Measurements from ENCODE around the gene KCNAB1.

KCNAB1 gene

DNA sequence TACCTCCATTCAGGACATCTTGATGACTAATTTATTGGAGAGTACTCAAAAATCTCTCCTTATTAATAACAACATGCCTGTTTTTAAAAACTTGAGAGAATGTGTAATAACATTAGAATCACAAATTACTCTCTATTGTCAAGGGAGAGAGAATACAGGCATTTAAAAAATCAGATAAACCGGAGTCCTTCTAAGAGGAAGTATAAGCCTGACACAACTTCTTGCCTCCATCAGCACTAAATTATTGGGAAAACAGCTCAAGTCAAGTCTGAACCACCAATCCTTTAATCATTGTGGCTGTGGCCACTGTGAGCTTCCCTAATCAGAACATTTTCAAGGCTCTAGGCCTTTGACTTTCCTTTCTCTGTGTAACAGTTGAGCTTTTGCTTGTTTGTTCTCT is 396.6 kb downstream of the KCNAB1 start:
- ChIA-PET CTCF (interaction anchor here (1.1 to 12.8 kb wide), 6 partner anchors 8 to 365 kb away, joined by 3 to 125 read pairs (median 4); no protein-coding TSS in a partner anchor), POLR2A (no interaction called here)
- TF ChIP-seq, protein P1, sequence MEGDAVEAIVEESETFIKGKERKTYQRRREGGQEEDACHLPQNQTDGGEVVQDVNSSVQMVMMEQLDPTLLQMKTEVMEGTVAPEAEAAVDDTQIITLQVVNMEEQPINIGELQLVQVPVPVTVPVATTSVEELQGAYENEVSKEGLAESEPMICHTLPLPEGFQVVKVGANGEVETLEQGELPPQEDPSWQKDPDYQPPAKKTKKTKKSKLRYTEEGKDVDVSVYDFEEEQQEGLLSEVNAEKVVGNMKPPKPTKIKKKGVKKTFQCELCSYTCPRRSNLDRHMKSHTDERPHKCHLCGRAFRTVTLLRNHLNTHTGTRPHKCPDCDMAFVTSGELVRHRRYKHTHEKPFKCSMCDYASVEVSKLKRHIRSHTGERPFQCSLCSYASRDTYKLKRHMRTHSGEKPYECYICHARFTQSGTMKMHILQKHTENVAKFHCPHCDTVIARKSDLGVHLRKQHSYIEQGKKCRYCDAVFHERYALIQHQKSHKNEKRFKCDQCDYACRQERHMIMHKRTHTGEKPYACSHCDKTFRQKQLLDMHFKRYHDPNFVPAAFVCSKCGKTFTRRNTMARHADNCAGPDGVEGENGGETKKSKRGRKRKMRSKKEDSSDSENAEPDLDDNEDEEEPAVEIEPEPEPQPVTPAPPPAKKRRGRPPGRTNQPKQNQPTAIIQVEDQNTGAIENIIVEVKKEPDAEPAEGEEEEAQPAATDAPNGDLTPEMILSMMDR (IDR thresholded peaks at IDR 0.05; ENCODE audit: control extremely low read depth, extremely low read depth, low read depth, missing control alignments): no peak
- no peak for DNase-seq (ENCODE audit: extremely low spot score)

DNA sequence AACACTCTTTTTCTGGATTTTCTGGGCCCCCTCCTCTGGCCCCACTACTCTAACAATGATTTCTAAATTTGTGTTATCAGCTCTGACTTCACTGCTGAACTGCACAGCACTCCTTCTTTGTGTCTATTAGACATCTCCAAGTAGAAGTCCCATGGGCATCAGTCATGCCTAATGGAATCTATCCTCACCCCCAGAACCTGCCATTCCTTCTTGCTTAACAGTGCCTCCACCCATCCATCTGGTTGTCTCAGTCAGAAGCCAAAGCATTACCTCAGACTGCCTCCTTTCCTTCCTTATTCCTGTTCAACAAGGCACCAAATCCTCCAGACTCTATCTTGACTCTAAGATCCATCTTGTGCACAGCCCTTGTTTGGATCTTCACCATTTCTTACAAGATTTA is 398.3 kb downstream of the KCNAB1 start:
- ChIA-PET POLR2A (no interaction called here), CTCF (interaction anchor here (0.8 to 10.1 kb wide), 5 partner anchors 10 to 619 kb away, joined by 3 to 82 read pairs (median 5); no protein-coding TSS in a partner anchor)
- no peak for DNase-seq (ENCODE audit: extremely low spot score)

DNA sequence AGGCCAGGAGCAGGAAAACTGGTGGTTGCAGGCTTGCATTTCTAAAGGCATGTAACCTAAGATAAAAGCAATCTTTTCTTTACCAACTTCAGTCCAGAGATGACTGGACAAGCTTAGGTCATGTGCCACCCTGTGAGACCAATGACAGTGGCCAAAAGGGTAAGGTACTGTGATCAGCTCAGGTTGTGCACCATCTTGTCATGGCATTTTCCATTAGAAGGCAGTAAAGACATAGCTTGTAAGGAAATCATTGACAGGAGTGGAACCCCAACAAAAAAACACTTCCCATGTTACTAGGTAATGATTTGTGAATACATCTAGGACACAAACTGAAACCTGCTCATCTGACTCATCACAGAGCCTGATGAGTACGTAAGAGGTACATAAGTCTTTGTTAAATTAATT is 399.4 kb downstream of the KCNAB1 start:
- ChIA-PET POLR2A (no interaction called here), CTCF (interaction anchor here (0.7 to 10.1 kb wide), 10 partner anchors 11 to 618 kb away, joined by 3 to 82 read pairs (median 4); no protein-coding TSS in a partner anchor)
- no peak for DNase-seq (ENCODE audit: extremely low spot score)
- TF ChIP-seq, protein P1 (IDR thresholded peaks at IDR 0.05; ENCODE audit: control extremely low read depth, extremely low read depth, low read depth, missing control alignments): no peak

More for the DNA sequence above, 398.3 kb downstream of the KCNAB1 start:
- TF ChIP-seq, protein P1 (IDR thresholded peaks at IDR 0.05; ENCODE audit: control extremely low read depth, extremely low read depth, low read depth, missing control alignments): no peak

DNA sequence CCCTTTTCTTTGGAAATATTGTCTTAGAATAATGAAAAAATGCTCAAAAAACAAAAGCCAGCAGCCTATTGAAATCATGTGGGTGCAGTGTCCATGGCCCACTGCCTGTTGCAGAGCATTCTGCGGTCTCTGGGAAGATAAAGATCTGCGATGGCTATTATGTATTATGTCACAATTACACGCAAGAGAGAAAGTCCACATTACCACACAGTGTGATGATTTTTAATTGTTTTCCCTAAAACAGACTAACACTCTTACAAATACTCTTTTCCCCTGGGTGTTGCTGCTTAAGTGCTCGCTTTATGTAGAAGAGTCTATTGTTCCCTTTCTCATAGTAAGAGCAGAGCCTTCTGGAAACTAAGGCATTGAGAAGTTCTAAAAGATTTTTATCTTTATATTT is 402.3 kb downstream of the KCNAB1 start:
- ChIA-PET CTCF (interaction anchor here (10.1 kb wide), 1 partner anchor 14 kb away, joined by 82 read pairs; no protein-coding TSS in a partner anchor), POLR2A (no interaction called here)
- no peak for DNase-seq (ENCODE audit: extremely low spot score)
- TF ChIP-seq, protein P1 (IDR thresholded peaks at IDR 0.05; ENCODE audit: control extremely low read depth, extremely low read depth, low read depth, missing control alignments): no peak

GRCh38 chr3:156525808-156526207 is 405.4 kb downstream of the KCNAB1 start:
- CTCF ChIA-PET: interaction anchor here (0.8 to 10.1 kb wide), 8 partner anchors 9 to 601 kb away, joined by 3 to 82 read pairs (median 4); partner anchors contain the start of gene SSR3
- TF ChIP-seq, protein P1 (IDR thresholded peaks at IDR 0.05; ENCODE audit: control extremely low read depth, extremely low read depth, low read depth, missing control alignments): no peak
- POLR2A ChIA-PET: no interaction called here
- no peak for DNase-seq (ENCODE audit: extremely low spot score)

DNA sequence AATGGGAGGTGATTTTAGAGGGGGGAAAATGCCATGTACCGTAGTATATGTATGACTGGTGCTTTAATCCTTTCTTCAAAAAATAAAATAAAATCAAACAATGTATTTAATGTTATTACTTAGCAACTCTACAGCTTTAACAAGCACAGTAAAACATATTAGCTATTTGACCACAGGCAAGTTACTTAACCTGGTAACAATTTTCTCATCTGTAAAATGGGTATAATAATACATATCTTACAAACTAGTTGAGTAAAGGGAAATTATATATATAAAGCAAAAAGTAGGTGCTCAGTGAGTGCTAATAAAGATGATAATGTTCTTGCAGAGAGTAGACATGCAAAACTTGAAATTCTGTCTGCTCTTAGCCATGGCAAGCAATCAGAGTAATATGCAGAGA is 406.7 kb downstream of the KCNAB1 start:
- TF ChIP-seq, protein P1 (IDR thresholded peaks at IDR 0.05; ENCODE audit: control extremely low read depth, extremely low read depth, low read depth, missing control alignments): no peak
- DNase-seq (ENCODE audit: extremely low spot score): no peak
- ChIA-PET CTCF (interaction anchor here (0.6 to 1.2 kb wide), 5 partner anchors 16 to 611 kb away, joined by 3 to 4 read pairs (median 3); no protein-coding TSS in a partner anchor), POLR2A (no interaction called here)

All from GM10248 (cell line).